B cell (primary cell): ENCODE measurements around the gene CCDC30. TPM values are rescaled to one million over a fixed set of nuclear protein-coding genes. Genes with fewer than 3 reads are reported as not detected.
"Not testable (repeated sequence)": the region's sequence is repeated elsewhere in the genome, so short reads cannot be mapped to it uniquely, and the experiment has no call there.

Experiments
- ATAC-seq: fragments of 200-7000 bp; cut with Tn5 transposase; one replicate; pipeline ENCODE4 v1.10.0; 2021; ENCODE audit warnings: low read depth, mild to moderate bottlenecking, moderate number of reproducible peaks, moderate library complexity
- CTCF ChIA-PET: fragments of 350-600 bp; sonication (Branson Sonifier 250); formaldehyde crosslinking; loops from one replicate; lab custom pipeline; 2021; ENCODE audit warnings: antibody characterized with exemption, inconsistent platforms; lab: Charles Lee
- POLR2A ChIA-PET: fragments of 350-600 bp; sonication (Branson Sonifier 250); formaldehyde crosslinking; loops from one replicate; lab custom pipeline; 2021; ENCODE audit warnings: antibody characterized with exemption; lab: Charles Lee
- DNase-seq: peaks from one replicate; pipeline ENCODE4 v3.0.0; 2013
- H2AFZ ChIP-seq: 2 replicates; pipeline ENCODE4 v1.6.1; 2012; ENCODE audit warnings: mild to moderate bottlenecking, low read depth, low read length; ENCODE audit not compliant: insufficient read depth, poor library complexity, severe bottlenecking
- H3K27ac ChIP-seq, 2 donors: 1 replicate in 1 of 2; 2 replicates in 1 of 2; pipeline ENCODE4 v1.5.1; 2012 to 2013; ENCODE audit warnings: low read length in 2 of 2, mild to moderate bottlenecking in 2 of 2, moderate library complexity in 1 of 2
- H3K27me3 ChIP-seq, 4 experiments: fragments of 200-600 bp in 1 of 4; sonication (generic) in 1 of 4; replicated peaks in 1 of 4; 1 replicate in 2 of 4; 2 replicates in 2 of 4; pipeline versions ENCODE4 v1.6.1 to v1.7.0; 2013 to 2016; ENCODE audit warnings: low read length in 3 of 4, mild to moderate bottlenecking in 2 of 4, mixed read lengths in 1 of 4, moderate library complexity in 1 of 4; ENCODE audit not compliant: insufficient read depth in 4 of 4, control insufficient read depth in 3 of 4; ENCODE audit errors: control extremely low read depth in 1 of 4
- H3K36me3 ChIP-seq, 2 experiments: replicated peaks in 1 of 2; 1 replicate in 1 of 2; 2 replicates in 1 of 2; pipeline versions ENCODE4 v1.6.1 to v1.7.1; 2013; ENCODE audit warnings: low read length in 1 of 2; ENCODE audit not compliant: insufficient read depth in 2 of 2, control insufficient read depth in 1 of 2; ENCODE audit errors: control extremely low read depth in 1 of 2, extremely low read depth in 1 of 2
- H3K4me1 ChIP-seq, 2 donors: fragments of 200-600 bp in 1 of 2; sonication (generic) in 1 of 2; 1 replicate in 1 of 2; 2 replicates in 1 of 2; pipeline versions ENCODE4 v1.5.1 to v1.6.1; 2013 to 2017; ENCODE audit warnings: low read length in 2 of 2; ENCODE audit not compliant: control insufficient read depth in 2 of 2, insufficient read depth in 2 of 2
- H3K4me2 ChIP-seq: replicated peaks from 2 replicates; pipeline ENCODE3; 2012; ENCODE audit warnings: mild to moderate bottlenecking, low read depth, low read length; ENCODE audit not compliant: poor library complexity, severe bottlenecking
- H3K4me3 ChIP-seq, 5 experiments: fragments of 200-600 bp in 1 of 5; sonication (generic) in 1 of 5; 1 replicate in 3 of 5; 2 replicates in 2 of 5; pipeline versions ENCODE4 v1.5.1 to v1.7.0; 2011 to 2016; ENCODE audit warnings: low read length in 4 of 5, mild to moderate bottlenecking in 4 of 5, low read depth in 2 of 5, control low read depth in 1 of 5, moderate library complexity in 1 of 5; ENCODE audit not compliant: insufficient read depth in 1 of 5; ENCODE audit errors: control extremely low read depth in 1 of 5, extremely low read depth in 1 of 5
- H3K79me2 ChIP-seq: fragments of 200-600 bp; sonication (generic); one replicate; pipeline ENCODE4 v1.6.0; 2016; ENCODE audit warnings: low read length; ENCODE audit not compliant: control insufficient read depth, insufficient read depth
- H3K9ac ChIP-seq: fragments of 200-600 bp; sonication (generic); 2 replicates; pipeline ENCODE4 v1.6.1; 2017; ENCODE audit warnings: mild to moderate bottlenecking, low read length, moderate library complexity
- H3K9me3 ChIP-seq, 3 donors: one replicate each; pipeline versions ENCODE4 v1.6.1 to v1.7.1; 2013; ENCODE audit warnings: low read length in 2 of 3; ENCODE audit not compliant: control insufficient read depth in 2 of 3, insufficient read depth in 1 of 3; ENCODE audit errors: control extremely low read depth in 1 of 3
- H4K20me1 ChIP-seq: 2 replicates; pipeline ENCODE4 v1.6.0; 2012; ENCODE audit warnings: mild to moderate bottlenecking, low read length; ENCODE audit not compliant: insufficient read depth, control insufficient read depth, poor library complexity, severe bottlenecking
- H3K27ac Mint-ChIP-seq: one replicate; pipeline ENCODE4 v1.8.0; 2021; ENCODE audit warnings: mixed read lengths
- H3K27me3 Mint-ChIP-seq: one replicate; pipeline ENCODE4 v1.8.0; 2021; ENCODE audit warnings: mixed read lengths
- H3K4me1 Mint-ChIP-seq: one replicate; pipeline ENCODE4 v1.8.0; 2021; ENCODE audit warnings: mixed read lengths
- H3K4me3 Mint-ChIP-seq: one replicate; pipeline ENCODE4 v1.8.0; 2021; ENCODE audit warnings: mixed read lengths
- H3K9me3 Mint-ChIP-seq: one replicate; pipeline ENCODE4 v1.8.0; 2022; ENCODE audit warnings: mixed read lengths; ENCODE audit not compliant: insufficient read depth
- EZH2 ChIP-seq: IDR thresholded peaks from 2 replicates; pipeline ENCODE4 v1.6.1; 2012; ENCODE audit warnings: borderline replicate concordance, low read depth, mild to moderate bottlenecking, moderate library complexity, low read length; ENCODE audit not compliant: insufficient read depth, poor library complexity, severe bottlenecking
- WGBS: methylation state at CpG from one replicate; pipeline ENCODE4 v1.1.5; 2013; ENCODE audit warnings: missing lambda C conversion rate; ENCODE audit not compliant: insufficient coverage; 5-methylcytosine and 5-hydroxymethylcytosine counted together
- intact Hi-C: fragments of 100-400 bp; cut with micrococcal nuclease; formaldehyde crosslinking; loops from one replicate; pipeline ENCODE4 v1.10.0; 2022
- polyA plus RNA-seq: library from polyadenylated mRNA; depleted of rRNA; stranded (reverse); fragments of >200 nt; gene quantifications from 2 replicates; pipeline ENCODE4 v1.2.3, GENCODE V29; 2012
- total RNA-seq, 2 donors: library from RNA; stranded (reverse); fragments of 120-200 nt in 1 of 2; gene quantifications; 1 replicate in 1 of 2; 2 replicates in 1 of 2; pipeline versions ENCODE4 v1.2.3 to v1.2.4, GENCODE V29; 2013 to 2022
- TF ChIP-seq, protein P1 (sequence below): fragments of 200-600 bp; IDR thresholded peaks from one replicate; pipeline ENCODE4 v1.8.0; 2022; ENCODE audit warnings: antibody characterized with exemption, mild to moderate bottlenecking

CCDC30 gene
- total and polyA plus RNA-seq, 2 donors (not counting 1 experiment from before 2014, with no cell fraction given) = 1.4 to 7.4 TPM

DNA sequence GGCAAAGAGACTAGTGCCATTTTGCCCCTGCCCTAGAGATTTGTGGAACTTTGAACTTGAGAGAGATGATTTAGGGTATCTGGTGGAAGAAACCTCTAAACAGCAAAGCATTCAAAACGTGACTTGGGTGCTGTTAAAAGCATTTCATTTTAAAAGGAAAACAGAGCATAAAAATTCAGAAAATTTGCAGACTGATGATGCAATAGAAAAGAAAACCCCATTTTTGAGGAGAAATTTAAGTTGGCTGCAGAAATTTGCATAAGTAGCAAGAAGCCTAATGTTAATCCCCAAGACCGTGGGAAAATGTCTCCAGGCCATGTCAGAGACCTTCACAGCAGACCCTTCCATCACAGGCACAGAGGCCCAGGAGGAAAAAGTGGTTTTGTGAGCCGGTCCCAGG, 164.1 kb downstream of the CCDC30 start:
- H3K9me3 Mint-ChIP-seq, H3K27me3 ChIP-seq, H2AFZ ChIP-seq, H3K79me2 ChIP-seq, DNase-seq, H3K4me2 ChIP-seq, H3K4me1 Mint-ChIP-seq, H3K4me3 Mint-ChIP-seq, H3K9me3 ChIP-seq, H4K20me1 ChIP-seq, ATAC-seq, H3K27ac Mint-ChIP-seq, H3K4me3 ChIP-seq, H3K9ac ChIP-seq, H3K4me1 ChIP-seq, POLR2A ChIA-PET, CTCF ChIA-PET, H3K36me3 ChIP-seq, H3K27ac ChIP-seq, intact Hi-C loops: not testable (repeated sequence)
- peaks cover 12% of the 10 kb centered on the region for H3K27me3 Mint-ChIP-seq
- 89% methylated on average over 2 of the region's 3 CpGs for WGBS

- intact Hi-C loops = no loop called here
- TF ChIP-seq, protein P1, sequence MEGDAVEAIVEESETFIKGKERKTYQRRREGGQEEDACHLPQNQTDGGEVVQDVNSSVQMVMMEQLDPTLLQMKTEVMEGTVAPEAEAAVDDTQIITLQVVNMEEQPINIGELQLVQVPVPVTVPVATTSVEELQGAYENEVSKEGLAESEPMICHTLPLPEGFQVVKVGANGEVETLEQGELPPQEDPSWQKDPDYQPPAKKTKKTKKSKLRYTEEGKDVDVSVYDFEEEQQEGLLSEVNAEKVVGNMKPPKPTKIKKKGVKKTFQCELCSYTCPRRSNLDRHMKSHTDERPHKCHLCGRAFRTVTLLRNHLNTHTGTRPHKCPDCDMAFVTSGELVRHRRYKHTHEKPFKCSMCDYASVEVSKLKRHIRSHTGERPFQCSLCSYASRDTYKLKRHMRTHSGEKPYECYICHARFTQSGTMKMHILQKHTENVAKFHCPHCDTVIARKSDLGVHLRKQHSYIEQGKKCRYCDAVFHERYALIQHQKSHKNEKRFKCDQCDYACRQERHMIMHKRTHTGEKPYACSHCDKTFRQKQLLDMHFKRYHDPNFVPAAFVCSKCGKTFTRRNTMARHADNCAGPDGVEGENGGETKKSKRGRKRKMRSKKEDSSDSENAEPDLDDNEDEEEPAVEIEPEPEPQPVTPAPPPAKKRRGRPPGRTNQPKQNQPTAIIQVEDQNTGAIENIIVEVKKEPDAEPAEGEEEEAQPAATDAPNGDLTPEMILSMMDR = no peak
- no peak for TF ChIP-seq EZH2
- ATAC-seq = no peak
- no peaks in the 10 kb centered on the region for H3K27me3 Mint-ChIP-seq
- POLR2A ChIA-PET = no interaction called here
- no peaks in the 10 kb centered on the region for H3K9me3 Mint-ChIP-seq
- H3K27ac Mint-ChIP-seq = no peak overlapping the region
- Histone ChIP-seq H2AFZ (no peak overlapping the region), H3K4me1 (no peaks in the 10 kb centered on the region), H3K9me3 (no peaks in the 10 kb centered on the region), H4K20me1 (no peaks in the 10 kb centered on the region), H3K79me2 (no peaks in the 10 kb centered on the region), H3K4me3 (no peak overlapping the region), H3K36me3 (no peaks in the 10 kb centered on the region), H3K27ac (no peak overlapping the region), H3K27me3 (no peaks in the 10 kb centered on the region), H3K9ac (no peak overlapping the region), H3K4me2 (no peak overlapping the region)
- no peak for DNase-seq
- H3K4me3 Mint-ChIP-seq = no peak overlapping the region
- CTCF ChIA-PET = no interaction called here
- H3K4me1 Mint-ChIP-seq = no peaks in the 10 kb centered on the region
Observed at GRCh38 chr1:42639116-42639515, 176.0 kb downstream of the CCDC30 start.
